GM12891 (cell line): ENCODE results near the gene HDAC4.

Experiments
- DNase-seq: peaks from one replicate; pipeline ENCODE4 v3.0.0; 2011; ENCODE audit warnings: low spot score; ENCODE audit not compliant: insufficient read length
- FAIRE-seq: peaks from 2 replicates; lab custom pipeline; 2011; peaks lifted over from hg19 to GRCh38; lab: Jason Lieb, UNC
- PAX5 ChIP-seq: IDR thresholded peaks from 2 replicates; pipeline ENCODE4 v1.6.1; 2011; ENCODE audit warnings: low read length, moderate library complexity, mild to moderate bottlenecking; ENCODE audit not compliant: insufficient read depth, severe bottlenecking
- POLR2A ChIP-seq: IDR thresholded peaks from 2 replicates; pipeline ENCODE4 v1.6.1; 2011; ENCODE audit warnings: low read depth, low read length, control low read depth
- POLR2AphosphoS5 ChIP-seq: IDR thresholded peaks from 2 replicates; pipeline ENCODE4 v1.6.1; 2011; ENCODE audit warnings: low read depth, low read length, control low read depth
- POU2F2 ChIP-seq: IDR thresholded peaks from 2 replicates; pipeline ENCODE4 v1.6.1; 2011; ENCODE audit warnings: low read depth, mild to moderate bottlenecking, control low read depth, low read length, moderate library complexity
- SPI1 ChIP-seq: IDR thresholded peaks from 2 replicates; pipeline ENCODE4 v1.6.1; 2011; ENCODE audit warnings: low read depth, low read length, control low read depth
- TAF1 ChIP-seq: IDR thresholded peaks from 2 replicates; pipeline ENCODE4 v1.6.1; 2011; ENCODE audit warnings: low read depth, low read length, control low read depth

HDAC4 gene

GRCh38 chr2:239202836-239203235, 198.0 kb downstream of the HDAC4 start:
- FAIRE-seq: no peak
- no peak for TF ChIP-seq POU2F2
- no peak for TF ChIP-seq SPI1
- TF ChIP-seq POLR2A: no peak
- no peak for TF ChIP-seq PAX5
- no peak for TF ChIP-seq POLR2AphosphoS5
- TF ChIP-seq TAF1: no peak

GRCh38 chr2:239202343-239202742, 198.5 kb downstream of the HDAC4 start:
- no peak for FAIRE-seq
- DNase-seq: no peak
- TF ChIP-seq TAF1 (no peak), POLR2AphosphoS5 (no peak), POLR2A (no peak), PAX5 (no peak), POU2F2 (no peak), SPI1 (no peak)

More at GRCh38 chr2:239202836-239203235, 198.0 kb downstream of the HDAC4 start:
- no peak for DNase-seq

- DNase-seq (no peak), FAIRE-seq (no peak)
- TF ChIP-seq TAF1 (no peak), POU2F2 (no peak), SPI1 (no peak), PAX5 (no peak), POLR2A (no peak), POLR2AphosphoS5 (no peak)
Measured at GRCh38 chr2:239201884-239202283, 198.9 kb downstream of the HDAC4 start.

GRCh38 chr2:239201531-239201876, 199.3 kb downstream of the HDAC4 start:
- DNase-seq: no peak

DNA sequence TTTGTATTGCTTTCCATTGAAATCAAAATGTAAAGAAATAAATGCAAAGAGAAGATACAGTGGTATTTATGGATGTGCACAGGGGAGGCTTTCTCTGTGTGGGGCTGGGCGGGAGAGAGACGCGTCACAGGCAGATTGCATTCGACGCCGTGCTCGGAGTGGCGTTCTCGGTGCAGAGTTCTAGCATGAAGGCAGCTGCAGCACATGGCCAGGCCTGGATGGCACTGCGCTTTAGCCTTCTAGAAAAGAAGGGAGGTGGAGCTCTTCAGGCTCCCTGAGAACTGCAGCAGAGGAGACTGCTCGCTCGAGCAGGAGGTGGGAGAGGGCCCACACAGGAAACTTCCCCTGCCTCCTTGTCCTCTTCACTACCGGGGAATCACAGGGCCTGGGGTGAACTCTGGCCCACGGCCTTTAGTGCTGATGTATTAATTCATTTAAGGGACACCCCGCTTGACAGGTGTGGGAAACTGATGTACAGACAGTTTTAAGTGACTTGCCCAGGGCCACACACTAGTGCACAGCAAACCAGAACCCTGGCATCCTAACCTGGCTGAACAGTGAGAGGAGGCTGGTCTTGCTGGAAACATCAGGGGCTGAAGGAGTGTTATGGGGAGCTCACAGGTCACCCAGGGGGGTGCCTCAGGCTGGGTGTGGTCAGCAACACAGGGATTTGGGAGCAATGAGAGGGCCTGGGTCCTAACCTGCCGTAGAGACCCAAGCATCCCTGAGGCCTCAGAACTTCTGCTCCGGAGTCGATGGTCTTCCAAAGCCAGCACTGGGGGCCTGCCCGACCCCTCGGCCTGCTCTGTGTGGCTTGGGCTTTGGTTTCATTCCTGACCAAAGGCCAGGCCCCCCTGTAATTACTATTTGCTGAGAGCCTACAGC, 199.9 kb downstream of the HDAC4 start:
- FAIRE-seq: no peak
- DNase-seq: no peak
- no peak for TF ChIP-seq POLR2AphosphoS5
- no peak for TF ChIP-seq POLR2A
- TF ChIP-seq PAX5: no peak
- no peak for TF ChIP-seq SPI1
- TF ChIP-seq TAF1: no peak
- TF ChIP-seq POU2F2: no peak

More at GRCh38 chr2:239201531-239201876, 199.3 kb downstream of the HDAC4 start:
- TF ChIP-seq TAF1 (no peak), POLR2AphosphoS5 (no peak), POU2F2 (no peak), PAX5 (no peak), POLR2A (no peak), SPI1 (no peak)
- FAIRE-seq: no peak

DNA sequence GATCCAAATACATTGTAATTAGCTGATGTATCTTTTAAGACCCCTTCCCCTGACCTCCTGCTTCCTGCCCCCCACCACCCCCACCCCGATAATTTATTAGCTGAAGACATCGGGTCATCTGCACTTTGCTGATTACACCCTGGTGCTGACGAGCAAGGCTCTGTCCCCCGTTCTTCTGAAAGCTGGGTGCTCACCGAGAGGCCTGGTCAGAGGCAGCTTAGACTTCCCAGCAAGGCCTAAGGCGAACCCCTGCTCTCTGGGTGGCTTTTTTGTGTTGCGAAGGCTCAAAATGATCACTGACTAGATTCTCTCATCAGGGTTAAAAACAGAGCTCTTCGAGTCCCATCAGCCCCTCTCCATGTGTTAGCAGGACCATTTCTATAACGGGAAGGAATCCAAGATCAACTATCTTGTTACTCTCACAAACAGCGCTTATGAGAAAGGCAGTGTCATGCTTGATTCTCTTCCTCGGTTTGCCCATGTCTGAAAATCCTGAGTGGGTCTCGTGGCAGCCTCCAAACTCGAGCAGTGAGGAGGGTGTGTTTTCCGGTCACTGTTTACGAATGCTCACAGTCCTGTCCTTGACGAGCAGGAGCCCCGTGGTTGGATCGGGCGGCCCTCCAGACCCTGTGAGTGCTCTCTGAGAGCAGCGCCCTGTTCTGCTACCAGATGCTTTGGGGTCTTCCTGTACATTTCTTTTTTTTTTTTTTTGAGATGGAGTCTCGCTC, 201.6 kb downstream of the HDAC4 start:
- no peak for TF ChIP-seq POLR2AphosphoS5
- no peak for TF ChIP-seq TAF1
- TF ChIP-seq PAX5: no peak
- TF ChIP-seq POLR2A: no peak
- TF ChIP-seq POU2F2: no peak
- TF ChIP-seq SPI1: no peak
- no peak for FAIRE-seq

GRCh38 chr2:239198221-239198620, 202.6 kb downstream of the HDAC4 start:
- TF ChIP-seq PAX5 (no peak), POLR2AphosphoS5 (no peak), POU2F2 (no peak), SPI1 (no peak), TAF1 (no peak), POLR2A (no peak)
- FAIRE-seq (no peak), DNase-seq (no peak)

More for the DNA sequence above, 201.6 kb downstream of the HDAC4 start:
- no peak for DNase-seq

- DNase-seq (no peak), FAIRE-seq (no peak)
- no peak for TF ChIP-seq POU2F2
- no peak for TF ChIP-seq PAX5
- TF ChIP-seq SPI1: no peak
- no peak for TF ChIP-seq POLR2A
- TF ChIP-seq TAF1: no peak
- TF ChIP-seq POLR2AphosphoS5: no peak
Measured at GRCh38 chr2:239197146-239197545, 203.7 kb downstream of the HDAC4 start.
